ENCODE results near the gene C3orf70.
"Not testable (repeated sequence)": the region's sequence is repeated elsewhere in the genome, so short reads cannot be mapped to it uniquely, and the experiment has no call there.

Gene C3orf70

DNA sequence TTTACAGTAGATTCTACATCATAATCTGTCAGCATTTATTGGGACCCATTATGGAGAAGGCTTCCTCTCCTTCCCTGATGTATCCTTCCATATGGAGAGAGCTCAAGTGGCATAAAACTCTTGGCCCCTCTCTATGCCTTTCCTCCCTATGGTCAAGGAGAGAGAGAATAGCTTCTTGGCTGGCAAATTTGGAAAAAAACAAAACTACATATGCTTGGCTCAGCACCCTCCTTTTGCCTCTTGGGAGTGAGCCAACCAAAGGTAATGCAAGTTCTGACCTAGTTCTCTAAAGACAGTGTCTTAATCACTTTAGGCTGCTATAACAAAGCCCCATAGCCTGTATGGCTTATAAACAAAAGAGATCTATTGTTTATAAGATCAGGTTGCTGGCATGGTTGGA lies 37.5 kb downstream of the C3orf70 start:
- no peak overlapping the region for H3K4me3 ChIP-seq (ENCODE audit: low read length in 2 of 2)
- H3K27me3 ChIP-seq (ENCODE audit: control insufficient read depth in 1 of 2, insufficient read depth in 2 of 2, low read length in 2 of 2) = no peaks in the 10 kb centered on the region
- no peaks in the 10 kb centered on the region for H3K36me3 ChIP-seq (ENCODE audit: control insufficient read depth in 2 of 2, insufficient read depth in 2 of 2, low read length in 2 of 2)
- H3K4me1 ChIP-seq (ENCODE audit: control insufficient read depth, insufficient read depth, low read length) = peaks cover 4% of the 10 kb centered on the region
- no peak overlapping the region for H3K27ac ChIP-seq (ENCODE audit: low read length)
- no peaks in the 10 kb centered on the region for H3K9me3 ChIP-seq (ENCODE audit: control insufficient read depth in 2 of 2, low read length in 2 of 2)
- H3K9ac ChIP-seq (ENCODE audit: low read length in 2 of 2) = no peak overlapping the region

DNA sequence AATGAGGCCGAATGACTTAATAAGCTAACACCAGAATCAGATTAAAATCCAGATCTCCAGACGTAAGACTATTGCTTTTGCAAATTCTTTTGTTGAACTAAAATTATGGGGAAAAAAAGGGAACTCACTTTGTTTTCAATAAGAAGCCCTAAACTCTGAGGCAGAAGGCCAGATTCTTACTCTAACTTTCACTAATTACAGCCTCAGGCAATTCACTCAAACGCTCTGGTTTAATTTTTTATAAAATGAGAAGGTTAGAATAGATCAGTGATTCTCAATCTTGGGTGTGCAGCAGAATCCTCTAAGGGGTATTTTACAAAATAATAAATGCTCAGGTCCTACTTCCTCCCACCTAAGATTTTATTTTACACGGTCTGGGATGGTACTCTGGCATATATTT lies 38.1 kb downstream of the C3orf70 start:
- Histone ChIP-seq H3K27me3 (ENCODE audit: control insufficient read depth in 1 of 2, insufficient read depth in 2 of 2, low read length in 2 of 2) (no peaks in the 10 kb centered on the region), H3K27ac (ENCODE audit: low read length) (no peak overlapping the region), H3K36me3 (ENCODE audit: control insufficient read depth in 2 of 2, insufficient read depth in 2 of 2, low read length in 2 of 2) (no peaks in the 10 kb centered on the region), H3K9ac (ENCODE audit: low read length in 2 of 2) (no peak overlapping the region), H3K4me1 (ENCODE audit: control insufficient read depth, insufficient read depth, low read length) (peaks cover 4% of the 10 kb centered on the region), H3K4me3 (ENCODE audit: low read length in 2 of 2) (no peak overlapping the region), H3K9me3 (ENCODE audit: control insufficient read depth in 2 of 2, low read length in 2 of 2) (no peaks in the 10 kb centered on the region)

DNA sequence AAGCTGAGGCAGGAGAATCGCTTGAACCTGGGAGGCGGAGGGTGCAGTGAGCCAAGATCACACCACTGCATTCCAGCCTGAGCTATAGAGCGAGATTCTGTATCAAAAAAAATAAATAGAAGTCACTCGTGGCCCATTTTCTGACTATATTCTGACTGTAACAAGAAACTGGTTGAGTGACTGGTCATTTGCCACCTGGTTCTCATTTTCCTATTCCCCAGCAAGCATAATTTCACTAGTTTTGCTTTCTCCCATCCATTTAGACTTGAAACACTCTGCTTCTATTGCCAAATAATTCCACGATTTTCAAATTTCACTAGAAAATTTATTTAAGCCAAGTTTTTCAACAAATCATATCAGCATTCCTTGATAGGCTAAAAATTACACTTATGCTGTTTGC lies 40.7 kb downstream of the C3orf70 start:
- Histone ChIP-seq H3K27ac (ENCODE audit: low read length) (no peak overlapping the region), H3K9ac (ENCODE audit: low read length in 2 of 2) (no peak overlapping the region), H3K27me3 (ENCODE audit: control insufficient read depth in 1 of 2, insufficient read depth in 2 of 2, low read length in 2 of 2) (no peaks in the 10 kb centered on the region), H3K4me3 (ENCODE audit: low read length in 2 of 2) (no peak overlapping the region), H3K36me3 (ENCODE audit: control insufficient read depth in 2 of 2, insufficient read depth in 2 of 2, low read length in 2 of 2) (no peaks in the 10 kb centered on the region), H3K4me1 (ENCODE audit: control insufficient read depth, insufficient read depth, low read length) (peaks cover 4% of the 10 kb centered on the region), H3K9me3 (ENCODE audit: control insufficient read depth in 2 of 2, low read length in 2 of 2) (no peaks in the 10 kb centered on the region)

DNA sequence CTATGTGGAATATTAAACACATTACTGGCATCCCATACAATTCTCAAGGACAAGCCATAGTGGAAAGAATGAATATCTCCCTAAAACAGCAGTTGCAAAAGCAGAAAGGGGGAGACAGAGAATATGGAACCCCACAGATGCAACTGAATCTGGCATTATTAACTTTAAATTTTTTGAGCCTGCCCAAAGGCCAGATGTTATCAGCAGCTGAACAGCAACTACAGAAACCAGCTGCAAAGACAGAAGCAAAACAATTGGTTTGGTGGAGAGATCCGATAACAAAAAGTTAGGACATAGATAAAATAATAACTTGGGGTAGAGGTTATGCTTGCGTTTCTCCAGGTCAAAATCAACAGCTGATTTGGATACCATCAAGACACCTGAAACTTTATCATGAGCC lies 43.8 kb downstream of the C3orf70 start:
- not testable (repeated sequence) for H3K27me3 ChIP-seq (ENCODE audit: control insufficient read depth in 1 of 2, insufficient read depth in 2 of 2, low read length in 2 of 2); H3K4me1 ChIP-seq (ENCODE audit: control insufficient read depth, insufficient read depth, low read length); H3K27ac ChIP-seq (ENCODE audit: low read length); H3K9ac ChIP-seq (ENCODE audit: low read length in 2 of 2); H3K9me3 ChIP-seq (ENCODE audit: control insufficient read depth in 2 of 2, low read length in 2 of 2); H3K4me3 ChIP-seq (ENCODE audit: low read length in 2 of 2); H3K36me3 ChIP-seq (ENCODE audit: control insufficient read depth in 2 of 2, insufficient read depth in 2 of 2, low read length in 2 of 2)

DNA sequence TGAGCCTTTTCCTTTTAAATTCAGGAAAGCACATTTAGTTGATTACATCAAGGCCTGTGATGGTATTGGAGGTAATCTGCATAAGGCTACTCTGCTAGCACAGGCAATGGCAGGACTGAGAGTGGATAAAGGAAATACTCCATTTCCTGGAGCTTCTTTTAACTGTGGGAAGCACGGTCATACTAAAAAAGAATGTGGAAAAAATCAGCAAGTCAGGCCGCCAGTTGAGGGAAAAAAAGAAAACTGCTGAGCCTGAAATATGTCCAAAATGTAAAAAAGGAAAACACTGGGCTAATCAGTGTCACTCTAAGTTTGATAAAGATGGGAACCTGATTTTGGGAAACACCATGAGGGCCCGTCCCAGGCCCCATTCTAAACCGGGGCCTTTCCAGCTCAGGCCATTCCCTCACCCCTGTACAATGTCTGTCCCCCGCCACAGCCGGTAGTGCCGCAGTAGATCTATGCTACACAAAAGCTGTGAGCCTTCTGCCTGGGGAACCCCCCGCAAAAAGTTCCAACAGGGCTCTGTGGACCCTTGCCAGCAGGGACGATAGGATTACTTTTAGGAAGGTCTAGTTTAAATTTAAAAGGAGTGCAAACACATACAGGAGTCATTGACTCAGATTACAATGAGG lies 46.5 kb downstream of the C3orf70 start:
- not testable (repeated sequence) for H3K4me1 ChIP-seq (ENCODE audit: control insufficient read depth, insufficient read depth, low read length); H3K27ac ChIP-seq (ENCODE audit: low read length); H3K9me3 ChIP-seq (ENCODE audit: control insufficient read depth in 2 of 2, low read length in 2 of 2); H3K27me3 ChIP-seq (ENCODE audit: control insufficient read depth in 1 of 2, insufficient read depth in 2 of 2, low read length in 2 of 2); H3K9ac ChIP-seq (ENCODE audit: low read length in 2 of 2); H3K36me3 ChIP-seq (ENCODE audit: control insufficient read depth in 2 of 2, insufficient read depth in 2 of 2, low read length in 2 of 2); H3K4me3 ChIP-seq (ENCODE audit: low read length in 2 of 2)

DNA sequence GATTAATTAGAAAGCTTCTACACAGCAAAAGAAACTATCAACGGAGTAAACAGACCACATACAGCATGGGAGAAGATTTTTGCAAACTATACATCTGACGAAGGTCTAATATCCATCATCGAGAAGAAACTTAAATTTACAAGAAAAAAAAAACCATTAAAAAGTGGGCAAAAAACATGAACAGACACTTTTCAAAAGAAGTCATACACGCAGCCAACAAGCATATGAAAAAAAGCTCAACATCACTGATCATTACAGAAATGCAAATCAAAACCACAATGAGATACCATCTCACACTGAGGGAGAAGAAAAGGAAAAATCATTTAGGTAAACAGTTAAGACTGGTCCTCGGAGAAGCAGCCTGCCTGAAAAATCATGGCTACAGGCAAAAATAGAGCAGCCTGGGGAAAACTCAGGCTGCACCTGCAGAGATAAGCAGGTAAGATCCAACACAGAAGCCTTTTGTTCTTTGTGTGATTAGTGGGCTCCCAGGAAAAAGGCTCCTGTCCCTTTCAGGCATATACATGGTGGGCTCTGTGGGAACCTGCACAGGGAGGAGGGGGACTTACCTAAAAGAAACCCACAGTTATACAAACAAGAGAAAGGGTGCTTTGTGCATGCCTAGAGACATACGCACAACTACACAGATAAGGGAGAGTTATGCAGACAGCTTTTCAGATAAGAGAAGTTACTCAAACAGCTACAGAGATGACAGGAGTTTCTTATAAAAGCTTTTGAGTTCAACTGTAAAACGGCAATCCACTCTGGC lies 49.3 kb downstream of the C3orf70 start:
- H3K27me3 ChIP-seq (ENCODE audit: control insufficient read depth in 1 of 2, insufficient read depth in 2 of 2, low read length in 2 of 2) = no peaks in the 10 kb centered on the region
- no peaks in the 10 kb centered on the region for H3K9me3 ChIP-seq (ENCODE audit: control insufficient read depth in 2 of 2, low read length in 2 of 2)
- H3K36me3 ChIP-seq (ENCODE audit: control insufficient read depth in 2 of 2, insufficient read depth in 2 of 2, low read length in 2 of 2) = no peaks in the 10 kb centered on the region
- no peak overlapping the region for H3K9ac ChIP-seq (ENCODE audit: low read length in 2 of 2)
- H3K4me1 ChIP-seq (ENCODE audit: control insufficient read depth, insufficient read depth, low read length) = no peaks in the 10 kb centered on the region
- H3K27ac ChIP-seq (ENCODE audit: low read length) = no peak overlapping the region
- H3K4me3 ChIP-seq (ENCODE audit: low read length in 2 of 2) = no peak overlapping the region

DNA sequence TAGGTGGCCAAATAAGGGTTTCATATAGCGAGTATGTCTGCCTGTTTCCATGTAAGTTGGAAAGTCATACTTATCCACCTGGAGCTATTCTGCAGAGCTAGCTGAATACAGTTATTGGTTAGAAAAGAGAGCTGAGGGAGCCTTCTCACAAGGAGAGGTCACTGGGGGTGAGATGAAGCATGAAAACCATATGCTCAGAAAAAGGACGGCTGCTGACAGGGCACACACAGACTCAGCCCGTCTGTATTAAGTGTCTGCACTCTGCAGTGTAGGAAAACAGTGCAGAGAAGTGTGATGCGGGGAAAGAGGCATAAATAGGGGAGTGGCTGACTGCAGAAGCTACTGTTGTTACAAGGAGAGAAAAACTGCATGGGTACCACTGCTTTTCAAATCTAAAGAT lies 58.2 kb downstream of the C3orf70 start:
- no peak overlapping the region for H3K9ac ChIP-seq (ENCODE audit: low read length in 2 of 2)
- H3K4me3 ChIP-seq (ENCODE audit: low read length in 2 of 2) = no peak overlapping the region
- no peak overlapping the region for H3K27ac ChIP-seq (ENCODE audit: low read length)
- no peaks in the 10 kb centered on the region for H3K27me3 ChIP-seq (ENCODE audit: control insufficient read depth in 1 of 2, insufficient read depth in 2 of 2, low read length in 2 of 2)
- H3K4me1 ChIP-seq (ENCODE audit: control insufficient read depth, insufficient read depth, low read length) = peaks cover 5% of the 10 kb centered on the region
- H3K9me3 ChIP-seq (ENCODE audit: control insufficient read depth in 2 of 2, low read length in 2 of 2) = no peaks in the 10 kb centered on the region
- H3K36me3 ChIP-seq (ENCODE audit: control insufficient read depth in 2 of 2, insufficient read depth in 2 of 2, low read length in 2 of 2) = no peaks in the 10 kb centered on the region

DNA sequence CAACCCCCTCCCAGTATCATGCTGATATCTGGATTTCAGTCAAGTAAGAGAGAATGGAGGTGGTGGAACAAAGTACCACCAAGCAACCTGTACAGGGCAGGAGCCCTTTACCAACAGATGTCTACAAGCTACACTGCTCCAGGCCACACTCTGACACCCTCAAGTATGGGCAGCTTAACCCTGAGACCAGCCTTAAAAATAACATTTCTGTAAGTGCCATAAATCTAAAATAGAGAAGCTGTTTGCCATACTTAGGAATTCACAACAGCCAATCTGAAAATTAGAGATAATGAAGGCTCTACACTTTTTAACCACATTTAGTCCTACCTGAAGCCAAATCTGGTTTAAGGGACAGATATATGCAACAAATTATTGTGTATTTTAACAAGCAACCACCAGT lies 59.7 kb downstream of the C3orf70 start:
- no peak overlapping the region for H3K27ac ChIP-seq (ENCODE audit: low read length)
- H3K4me1 ChIP-seq (ENCODE audit: control insufficient read depth, insufficient read depth, low read length) = peaks cover 5% of the 10 kb centered on the region
- no peak overlapping the region for H3K4me3 ChIP-seq (ENCODE audit: low read length in 2 of 2)
- H3K9me3 ChIP-seq (ENCODE audit: control insufficient read depth in 2 of 2, low read length in 2 of 2) = no peaks in the 10 kb centered on the region
- no peaks in the 10 kb centered on the region for H3K36me3 ChIP-seq (ENCODE audit: control insufficient read depth in 2 of 2, insufficient read depth in 2 of 2, low read length in 2 of 2)
- no peaks in the 10 kb centered on the region for H3K27me3 ChIP-seq (ENCODE audit: control insufficient read depth in 1 of 2, insufficient read depth in 2 of 2, low read length in 2 of 2)
- no peak overlapping the region for H3K9ac ChIP-seq (ENCODE audit: low read length in 2 of 2)

DNA sequence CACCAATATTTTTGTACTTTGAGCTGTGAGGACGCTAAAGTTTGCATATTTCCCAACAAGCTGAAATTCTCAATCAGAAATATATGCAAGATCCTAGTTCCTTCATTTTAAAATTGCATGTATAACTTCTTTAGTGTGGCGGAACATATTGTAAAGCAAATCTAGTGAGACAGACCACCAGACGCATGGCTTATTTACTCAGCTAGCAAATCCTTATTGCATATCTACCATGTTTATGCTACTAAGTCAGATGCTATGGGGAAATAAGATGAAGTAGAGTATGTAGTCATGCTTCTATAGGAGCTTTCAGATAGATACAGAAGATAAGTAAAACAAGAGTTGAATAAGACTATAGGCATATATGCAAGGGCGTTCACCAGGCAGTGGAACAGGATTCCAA lies 62.0 kb downstream of the C3orf70 start:
- no peaks in the 10 kb centered on the region for H3K36me3 ChIP-seq (ENCODE audit: control insufficient read depth in 2 of 2, insufficient read depth in 2 of 2, low read length in 2 of 2)
- H3K9me3 ChIP-seq (ENCODE audit: control insufficient read depth in 2 of 2, low read length in 2 of 2) = no peaks in the 10 kb centered on the region
- H3K4me1 ChIP-seq (ENCODE audit: control insufficient read depth, insufficient read depth, low read length) = peaks cover 5% of the 10 kb centered on the region
- no peak overlapping the region for H3K27ac ChIP-seq (ENCODE audit: low read length)
- no peak overlapping the region for H3K4me3 ChIP-seq (ENCODE audit: low read length in 2 of 2)
- H3K9ac ChIP-seq (ENCODE audit: low read length in 2 of 2) = no peak overlapping the region
- H3K27me3 ChIP-seq (ENCODE audit: control insufficient read depth in 1 of 2, insufficient read depth in 2 of 2, low read length in 2 of 2) = no peaks in the 10 kb centered on the region

DNA sequence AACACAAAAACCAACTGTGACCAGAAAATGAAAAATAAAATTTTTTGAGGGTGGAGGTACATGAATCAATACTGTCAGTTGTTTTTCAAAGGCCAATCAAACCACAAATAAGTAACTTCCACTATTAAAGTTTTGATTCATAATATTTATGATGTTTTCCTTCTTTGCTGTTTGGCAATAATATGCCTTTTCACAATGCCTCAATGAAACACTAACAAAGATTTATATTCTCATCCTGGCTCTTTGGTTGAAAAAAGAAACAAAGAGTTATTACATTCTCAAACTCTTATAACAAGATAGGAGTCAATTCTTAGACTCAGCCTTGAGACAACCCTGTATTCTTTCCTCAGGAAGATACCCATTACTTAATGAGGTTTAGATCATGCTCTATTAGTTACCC lies 63.1 kb downstream of the C3orf70 start:
- Histone ChIP-seq H3K27ac (ENCODE audit: low read length) (no peak overlapping the region), H3K4me3 (ENCODE audit: low read length in 2 of 2) (no peak overlapping the region), H3K9me3 (ENCODE audit: control insufficient read depth in 2 of 2, low read length in 2 of 2) (no peaks in the 10 kb centered on the region), H3K27me3 (ENCODE audit: control insufficient read depth in 1 of 2, insufficient read depth in 2 of 2, low read length in 2 of 2) (no peaks in the 10 kb centered on the region), H3K36me3 (ENCODE audit: control insufficient read depth in 2 of 2, insufficient read depth in 2 of 2, low read length in 2 of 2) (no peaks in the 10 kb centered on the region), H3K9ac (ENCODE audit: low read length in 2 of 2) (no peak overlapping the region), H3K4me1 (ENCODE audit: control insufficient read depth, insufficient read depth, low read length) (peaks cover 8% of the 10 kb centered on the region)

DNA sequence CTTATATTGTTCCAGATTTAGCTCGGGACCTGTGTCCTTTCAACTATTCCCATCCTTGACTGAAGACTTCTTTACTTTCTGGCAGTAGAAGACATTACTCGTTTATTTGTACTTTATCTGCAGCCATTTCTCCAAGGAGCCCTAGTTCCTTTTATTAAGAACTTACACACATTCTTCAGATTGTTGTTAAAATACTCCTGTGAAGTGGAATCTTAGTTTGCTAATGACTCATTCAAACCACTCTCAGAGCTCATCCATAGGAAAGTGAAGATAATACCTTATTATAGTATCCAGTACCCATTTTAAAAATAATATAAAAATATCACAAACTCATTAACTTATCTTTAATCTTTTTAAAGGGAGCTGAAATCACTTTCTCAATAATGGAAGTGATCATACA lies 63.5 kb downstream of the C3orf70 start:
- H3K36me3 ChIP-seq (ENCODE audit: control insufficient read depth in 2 of 2, insufficient read depth in 2 of 2, low read length in 2 of 2) = no peaks in the 10 kb centered on the region
- no peak overlapping the region for H3K4me3 ChIP-seq (ENCODE audit: low read length in 2 of 2)
- no peak overlapping the region for H3K9ac ChIP-seq (ENCODE audit: low read length in 2 of 2)
- no peak overlapping the region for H3K27ac ChIP-seq (ENCODE audit: low read length)
- H3K9me3 ChIP-seq (ENCODE audit: control insufficient read depth in 2 of 2, low read length in 2 of 2) = no peaks in the 10 kb centered on the region
- H3K27me3 ChIP-seq (ENCODE audit: control insufficient read depth in 1 of 2, insufficient read depth in 2 of 2, low read length in 2 of 2) = no peaks in the 10 kb centered on the region
- H3K4me1 ChIP-seq (ENCODE audit: control insufficient read depth, insufficient read depth, low read length) = peaks cover 10% of the 10 kb centered on the region
